HL-60 (cell line): ENCODE measurements around the gene CDH23.

Experiments used
- CTCF ChIP-seq: IDR thresholded peaks from one replicate; pipeline ENCODE4 v1.5.1; 2011; ENCODE audit warnings: low read length, control low read depth, inconsistent platforms; ENCODE audit not compliant: insufficient read depth
- GABPA ChIP-seq: IDR thresholded peaks from 2 replicates; pipeline ENCODE4 v1.6.1; 2012; ENCODE audit warnings: low read depth
- POLR2AphosphoS5 ChIP-seq: IDR thresholded peaks from 2 replicates; pipeline ENCODE4 v1.6.1; 2012; ENCODE audit warnings: low read depth
- REST ChIP-seq: IDR thresholded peaks from 2 replicates; pipeline ENCODE4 v1.6.1; 2012; ENCODE audit warnings: low read depth; ENCODE audit not compliant: insufficient replicate concordance
- SPI1 ChIP-seq: IDR thresholded peaks from 2 replicates; pipeline ENCODE4 v1.6.1; 2012; ENCODE audit warnings: low read depth, mild to moderate bottlenecking, borderline replicate concordance

GRCh38 chr10:71360735-71361134, 36.0 kb upstream of the CDH23 start:
- TF ChIP-seq CTCF (no peak), GABPA (no peak), SPI1 (no peak), POLR2AphosphoS5 (no peak), REST (no peak)
